Fibroblast of lung (primary cell): ENCODE results near the gene APPL2. TPM values are rescaled to one million over a fixed set of nuclear protein-coding genes. Genes with fewer than 3 reads are reported as not detected.

Experiments used
- DNase-seq, 2 donors: peaks; one replicate each; pipeline versions ENCODE4 v3.0.0 to v3.0.0-alpha.2; 2010; ENCODE audit warnings: low read depth in 2 of 2
- H2AFZ ChIP-seq: 2 replicates; pipeline ENCODE4 v1.5.1; 2012; ENCODE audit warnings: low read length, control low read depth, inconsistent platforms
- H3K27ac ChIP-seq: 2 replicates; pipeline ENCODE4 v1.5.1; 2011; ENCODE audit warnings: low read length, control low read depth; ENCODE audit not compliant: insufficient read depth
- H3K27me3 ChIP-seq: 2 replicates; pipeline ENCODE4 v1.5.1; 2011; ENCODE audit warnings: mild to moderate bottlenecking, low read length; ENCODE audit not compliant: control insufficient read depth, insufficient read depth
- H3K36me3 ChIP-seq: 2 replicates; pipeline ENCODE4 v1.5.1; 2011; ENCODE audit warnings: low read length; ENCODE audit not compliant: control insufficient read depth, insufficient read depth
- H3K4me1 ChIP-seq: 2 replicates; pipeline ENCODE4 v1.5.1; 2011; ENCODE audit warnings: low read length; ENCODE audit not compliant: control insufficient read depth, insufficient read depth; ENCODE audit errors: extremely low read depth
- H3K4me2 ChIP-seq: 2 replicates; pipeline ENCODE4 v1.5.1; 2011; ENCODE audit warnings: low read length, control low read depth; ENCODE audit not compliant: insufficient read depth; ENCODE audit errors: extremely low read depth
- H3K4me3 ChIP-seq, 4 experiments: fragments of 200-600 bp in 1 of 4; sonication (generic) in 1 of 4; replicated peaks in 1 of 4; 2 replicates each; pipeline ENCODE4 v1.5.1; 2011 to 2016; ENCODE audit warnings: low read length in 4 of 4, low read depth in 3 of 4, mild to moderate bottlenecking in 3 of 4, control low read depth in 2 of 4, inconsistent platforms in 1 of 4, mixed read lengths in 1 of 4; ENCODE audit not compliant: insufficient read depth in 1 of 4; ENCODE audit errors: control extremely low read depth in 1 of 4
- H3K79me2 ChIP-seq: 2 replicates; pipeline ENCODE4 v1.5.1; 2012; ENCODE audit warnings: mild to moderate bottlenecking, low read length, inconsistent platforms; ENCODE audit not compliant: control insufficient read depth, insufficient read depth
- H3K9ac ChIP-seq: 2 replicates; pipeline ENCODE4 v1.5.1; 2011; ENCODE audit warnings: mild to moderate bottlenecking, low read length, control low read depth; ENCODE audit not compliant: insufficient read depth
- H3K9me3 ChIP-seq: 2 replicates; pipeline ENCODE4 v1.5.1; 2012; ENCODE audit warnings: low read depth, low read length; ENCODE audit not compliant: control insufficient read depth, insufficient read depth
- H4K20me1 ChIP-seq: 2 replicates; pipeline ENCODE4 v1.5.1; 2011; ENCODE audit warnings: low read length; ENCODE audit not compliant: control insufficient read depth, insufficient read depth; ENCODE audit errors: extremely low read depth
- EZH2 ChIP-seq: IDR thresholded peaks from 2 replicates; pipeline ENCODE4 v1.5.1; 2012; ENCODE audit warnings: low read length, control low read depth, mild to moderate bottlenecking; ENCODE audit errors: missing control alignments
- polyA plus RNA-seq, 2 donors: library from polyadenylated mRNA; depleted of rRNA in 1 of 2; stranded (reverse) in 1 of 2; unstranded in 1 of 2; fragments of >200 nt; gene quantifications; 2 replicates each; pipeline ENCODE4 v1.2.1, GENCODE V29; 2011 to 2012; ENCODE audit warnings: missing spikeins in 1 of 2
- total RNA-seq: library from RNA; depleted of rRNA; stranded (reverse); fragments of >200 nt; gene quantifications from 2 replicates; pipeline ENCODE4 v1.2.1, GENCODE V29; 2014
- TF ChIP-seq, protein P1 (sequence below), 2 donors: IDR thresholded peaks in 1 of 2; conservative IDR thresholded peaks in 1 of 2; 1 replicate in 1 of 2; 2 replicates in 1 of 2; pipeline ENCODE4 v1.5.1; 2011 to 2012; ENCODE audit warnings: low read length in 2 of 2, control low read depth in 1 of 2, inconsistent platforms in 1 of 2, low read depth in 1 of 2, mild to moderate bottlenecking in 1 of 2

Gene APPL2
- total and polyA plus RNA-seq, 2 donors (not counting 1 experiment from before 2014, with no cell fraction given), result 53.8 to 68.0 TPM

DNA sequence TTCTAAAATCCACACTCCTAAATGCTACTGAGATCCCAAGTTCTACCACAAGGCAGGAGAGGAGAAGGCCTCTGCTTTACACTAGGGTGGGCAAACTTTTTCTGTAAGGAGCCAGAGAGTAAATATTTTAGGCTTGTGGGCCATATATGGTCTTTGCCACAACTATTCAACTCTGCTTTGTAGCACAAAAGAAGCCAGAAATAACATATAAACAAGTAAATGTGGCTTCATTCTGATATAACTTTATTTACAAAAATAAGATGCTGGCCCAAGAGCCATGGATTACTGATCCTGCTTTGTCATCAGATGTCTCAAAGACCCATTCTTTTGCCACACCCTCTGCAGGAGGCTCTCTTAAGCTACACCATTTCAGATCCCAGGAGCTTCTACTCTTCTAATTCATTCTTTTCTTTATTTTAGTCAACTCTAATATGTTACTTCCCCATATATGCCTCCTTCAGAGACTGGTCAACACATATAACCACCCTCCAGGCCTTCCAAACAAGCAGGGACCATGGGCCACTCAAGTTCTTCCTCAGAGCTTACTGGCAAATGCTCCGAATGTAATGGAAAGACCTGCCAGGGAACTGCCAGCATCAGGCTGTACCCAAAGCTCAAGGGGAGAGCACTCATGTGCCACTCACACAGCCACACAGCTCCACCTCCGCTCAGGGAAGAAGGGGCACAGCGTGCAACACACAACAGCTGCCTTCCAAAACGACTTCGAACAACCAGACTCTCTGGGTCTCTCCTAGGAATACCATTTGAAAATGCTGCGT, 15.6 kb downstream of the APPL2 start:
- Histone ChIP-seq H3K4me1 (peaks cover 4% of the 10 kb centered on the region), H3K27ac (no peak overlapping the region), H3K9ac (no peak overlapping the region), H3K9me3 (no peaks in the 10 kb centered on the region), H4K20me1 (no peaks in the 10 kb centered on the region), H3K79me2 (peaks cover 42% of the 10 kb centered on the region), H2AFZ (no peak overlapping the region), H3K4me2 (no peak overlapping the region), H3K4me3 (no peak overlapping the region), H3K36me3 (peaks cover 9% of the 10 kb centered on the region), H3K27me3 (no peaks in the 10 kb centered on the region)
- DNase-seq, result no peak
- TF ChIP-seq EZH2, result no peak
- TF ChIP-seq, protein P1, sequence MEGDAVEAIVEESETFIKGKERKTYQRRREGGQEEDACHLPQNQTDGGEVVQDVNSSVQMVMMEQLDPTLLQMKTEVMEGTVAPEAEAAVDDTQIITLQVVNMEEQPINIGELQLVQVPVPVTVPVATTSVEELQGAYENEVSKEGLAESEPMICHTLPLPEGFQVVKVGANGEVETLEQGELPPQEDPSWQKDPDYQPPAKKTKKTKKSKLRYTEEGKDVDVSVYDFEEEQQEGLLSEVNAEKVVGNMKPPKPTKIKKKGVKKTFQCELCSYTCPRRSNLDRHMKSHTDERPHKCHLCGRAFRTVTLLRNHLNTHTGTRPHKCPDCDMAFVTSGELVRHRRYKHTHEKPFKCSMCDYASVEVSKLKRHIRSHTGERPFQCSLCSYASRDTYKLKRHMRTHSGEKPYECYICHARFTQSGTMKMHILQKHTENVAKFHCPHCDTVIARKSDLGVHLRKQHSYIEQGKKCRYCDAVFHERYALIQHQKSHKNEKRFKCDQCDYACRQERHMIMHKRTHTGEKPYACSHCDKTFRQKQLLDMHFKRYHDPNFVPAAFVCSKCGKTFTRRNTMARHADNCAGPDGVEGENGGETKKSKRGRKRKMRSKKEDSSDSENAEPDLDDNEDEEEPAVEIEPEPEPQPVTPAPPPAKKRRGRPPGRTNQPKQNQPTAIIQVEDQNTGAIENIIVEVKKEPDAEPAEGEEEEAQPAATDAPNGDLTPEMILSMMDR (conservative IDR thresholded peaks at IDR 0.05 in 1 of 2, IDR thresholded peaks at IDR 0.05 in 1 of 2; ENCODE audit: low read depth in 1 of 2, low read length in 2 of 2), result no peak

DNA sequence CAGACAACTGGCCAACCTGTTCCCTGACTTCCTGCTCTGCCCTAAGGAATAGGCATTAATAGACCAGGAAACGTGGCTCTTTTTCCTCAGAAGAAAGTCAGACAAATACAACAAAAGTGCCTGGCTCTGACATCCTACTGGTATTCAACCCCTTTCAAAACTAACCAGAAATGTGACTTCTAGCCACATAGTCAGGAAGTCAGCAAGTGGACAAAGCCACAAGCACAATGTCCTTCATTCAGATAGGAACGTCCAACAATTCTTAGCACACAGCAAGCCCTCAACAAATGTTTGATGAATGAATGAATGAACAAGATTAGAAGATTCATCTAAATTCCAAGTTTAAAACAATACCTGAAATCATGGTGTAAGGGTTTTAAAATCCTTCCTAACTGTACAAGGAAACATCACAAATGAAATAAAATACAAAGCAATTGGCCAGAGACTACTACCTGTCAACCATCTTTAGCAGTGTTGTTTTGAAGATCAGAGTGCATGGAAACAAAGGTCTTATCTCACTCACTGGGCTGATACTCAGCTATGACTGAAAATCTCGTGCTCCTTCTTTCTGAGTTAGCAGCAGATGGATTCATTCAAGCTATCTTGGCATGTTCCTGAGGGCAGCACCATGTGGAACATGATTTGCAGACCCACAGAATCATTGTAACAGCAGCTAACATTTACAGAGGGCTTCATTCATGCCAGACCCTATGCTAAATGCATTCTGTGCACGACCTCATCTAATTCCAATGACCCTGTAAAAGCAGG, 16.5 kb downstream of the APPL2 start:
- peaks cover 9% of the 10 kb centered on the region for H3K36me3 ChIP-seq
- no peaks in the 10 kb centered on the region for H3K9me3 ChIP-seq
- no peaks in the 10 kb centered on the region for H3K27me3 ChIP-seq
- H3K4me1 ChIP-seq, result peaks cover 6% of the 10 kb centered on the region
- H3K4me3 ChIP-seq, result no peak overlapping the region
- no peak overlapping the region for H3K9ac ChIP-seq
- TF ChIP-seq, protein P1 (conservative IDR thresholded peaks at IDR 0.05 in 1 of 2, IDR thresholded peaks at IDR 0.05 in 1 of 2; ENCODE audit: low read depth in 1 of 2, low read length in 2 of 2), result no peak
- TF ChIP-seq EZH2, result no peak
- H2AFZ ChIP-seq, result no peak overlapping the region
- peak in 1 of 2 donors; percentile 26 for DNase-seq
- H3K27ac ChIP-seq, result no peak overlapping the region
- no peaks in the 10 kb centered on the region for H4K20me1 ChIP-seq
- peaks cover 35% of the 10 kb centered on the region for H3K79me2 ChIP-seq
- H3K4me2 ChIP-seq, result no peak overlapping the region

DNA sequence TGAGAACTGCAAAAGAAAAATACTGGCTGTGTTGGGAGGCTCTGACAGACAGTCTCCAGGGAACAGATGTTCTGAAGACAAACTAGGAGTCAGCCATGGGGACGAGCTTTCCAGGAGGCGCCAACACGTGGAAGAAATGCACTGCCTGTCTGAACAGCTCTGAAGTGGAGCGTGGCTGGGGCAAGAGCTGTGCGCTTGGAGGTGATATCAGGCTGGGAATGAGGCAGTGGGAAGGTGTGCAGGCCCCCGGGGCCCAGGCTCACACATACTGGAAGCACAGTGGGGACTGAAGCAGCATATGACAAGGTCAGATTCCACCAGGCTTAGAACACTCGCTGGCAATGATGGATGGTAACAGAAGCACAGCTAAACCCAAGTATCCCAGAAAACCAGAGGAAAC, 17.5 kb downstream of the APPL2 start:
- Histone ChIP-seq H3K4me3 (no peak overlapping the region), H3K4me2 (no peak overlapping the region), H4K20me1 (no peaks in the 10 kb centered on the region), H3K4me1 (peaks cover 6% of the 10 kb centered on the region), H3K36me3 (peaks cover 9% of the 10 kb centered on the region), H3K27me3 (no peaks in the 10 kb centered on the region), H3K9me3 (no peaks in the 10 kb centered on the region), H3K27ac (no peak overlapping the region), H2AFZ (no peak overlapping the region), H3K79me2 (peaks cover 25% of the 10 kb centered on the region), H3K9ac (no peak overlapping the region)
- no peak for TF ChIP-seq EZH2
- TF ChIP-seq, protein P1 (conservative IDR thresholded peaks at IDR 0.05 in 1 of 2, IDR thresholded peaks at IDR 0.05 in 1 of 2; ENCODE audit: low read depth in 1 of 2, low read length in 2 of 2), result no peak
- DNase-seq, result no peak
